Midbrain (tissue), 1 donor: Measurements from ENCODE around the gene CFAP157.
A peak's percentile ranks its signal among the peaks of the same experiment; 100 is the strongest.

Experiments
- DNase-seq: peaks from one replicate; lab custom pipeline; 2025; lab: John Stamatoyannopoulos, UW

Gene CFAP157

GRCh38 chr9:127715470-127716337 lies 8.9 kb downstream of the CFAP157 start, which contains the start of the genes PTRH1 and TTC16:
PTRH1 (minus strand) TSS chr9:127715663; CDS start chr9:127715639, 24 bp downstream.
TTC16 (plus strand) TSS chr9:127716079; CDS start chr9:127716146, 67 bp downstream.
- DNase-seq, result peak; percentile 96

- no peak for DNase-seq
These were observed 9.6 kb downstream of the CFAP157 start for GRCh38 chr9:127716412-127716811.

GRCh38 chr9:127717766-127718165 lies 11.0 kb downstream of the CFAP157 start:
- peak; percentile 35 for DNase-seq

- DNase-seq, result no peak
These were observed 13.5 kb downstream of the CFAP157 start for GRCh38 chr9:127720031-127720864.

- DNase-seq, result no peak
These were observed 14.1 kb downstream of the CFAP157 start for GRCh38 chr9:127720865-127721227.

GRCh38 chr9:127721391-127721821 lies 14.6 kb downstream of the CFAP157 start:
- DNase-seq, result no peak

GRCh38 chr9:127722055-127722745 lies 15.4 kb downstream of the CFAP157 start:
- DNase-seq, result no peak

GRCh38 chr9:127723013-127723412 lies 16.2 kb downstream of the CFAP157 start:
- no peak for DNase-seq

GRCh38 chr9:127723444-127723843 lies 16.7 kb downstream of the CFAP157 start:
- DNase-seq, result no peak

GRCh38 chr9:127724012-127724411 lies 17.2 kb downstream of the CFAP157 start:
- DNase-seq, result no peak

- no peak for DNase-seq
These were observed 20.1 kb downstream of the CFAP157 start for GRCh38 chr9:127726871-127727270.

- no peak for DNase-seq
These were observed 22.0 kb downstream of the CFAP157 start for GRCh38 chr9:127728808-127729207.

GRCh38 chr9:127729522-127730256 lies 22.9 kb downstream of the CFAP157 start:
- no peak for DNase-seq

- DNase-seq, result no peak
These were observed 23.5 kb downstream of the CFAP157 start for GRCh38 chr9:127730262-127730661.

GRCh38 chr9:127730799-127731410 lies 24.1 kb downstream of the CFAP157 start:
- no peak for DNase-seq

- DNase-seq, result no peak
These were observed 25.1 kb downstream of the CFAP157 start for GRCh38 chr9:127731938-127732337.

GRCh38 chr9:127732444-127732843 lies 25.7 kb downstream of the CFAP157 start:
- no peak for DNase-seq

- DNase-seq, result no peak
These were observed 26.8 kb downstream of the CFAP157 start for GRCh38 chr9:127733614-127734013.

GRCh38 chr9:127734247-127734746 lies 27.5 kb downstream of the CFAP157 start:
- DNase-seq, result no peak

- peak; percentile 98 for DNase-seq
These were observed 28.1 kb downstream of the CFAP157 start, which contains the start of gene TOR2A for GRCh38 chr9:127734747-127735529. TOR2A (minus strand) TSS chr9:127735294; CDS start chr9:127735270, 24 bp downstream.
